GDM1 (cell line): ENCODE data around the gene OLA1.

Source experiments
- DNase-seq: peaks from one replicate; lab custom pipeline; 2025; lab: John Stamatoyannopoulos, UW

OLA1 gene

DNA sequence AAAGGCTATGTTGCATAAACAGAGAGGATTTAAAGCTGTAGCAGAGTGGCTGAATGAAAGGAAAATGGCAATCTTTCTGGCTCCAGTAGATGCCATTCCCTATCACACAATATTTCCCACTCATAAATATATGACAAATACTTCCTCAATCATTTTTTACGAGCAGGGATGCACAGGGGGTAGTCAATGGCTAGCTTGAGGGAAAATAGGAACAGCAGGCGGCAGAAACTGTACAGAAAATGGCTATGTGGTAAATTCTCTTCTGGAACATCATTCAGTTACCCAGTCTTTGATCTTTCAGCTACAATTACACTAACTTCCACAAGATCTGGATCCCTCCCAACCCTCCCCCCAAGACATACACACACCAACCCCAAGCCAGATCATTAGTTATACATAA, 127.2 kb downstream of the OLA1 start:
- DNase-seq: no peak

DNA sequence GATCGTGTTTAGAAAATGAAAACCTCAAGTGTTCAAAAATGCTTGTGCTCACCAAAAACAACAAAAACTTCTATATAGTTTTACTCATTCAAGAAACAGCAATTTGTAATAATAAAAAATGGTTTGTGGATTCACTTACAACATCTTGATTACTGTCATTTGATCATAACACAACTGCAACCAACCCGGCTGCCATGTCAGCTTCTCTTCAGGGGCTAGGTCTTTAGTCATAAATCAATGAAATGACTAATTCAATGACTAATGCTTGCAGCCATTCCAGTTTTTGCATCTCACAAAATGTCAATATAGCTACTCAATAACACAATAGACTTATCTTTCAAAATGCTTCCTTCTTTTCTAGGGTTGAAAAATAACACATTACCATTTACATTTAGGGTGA, 128.0 kb downstream of the OLA1 start:
- DNase-seq: no peak

DNA sequence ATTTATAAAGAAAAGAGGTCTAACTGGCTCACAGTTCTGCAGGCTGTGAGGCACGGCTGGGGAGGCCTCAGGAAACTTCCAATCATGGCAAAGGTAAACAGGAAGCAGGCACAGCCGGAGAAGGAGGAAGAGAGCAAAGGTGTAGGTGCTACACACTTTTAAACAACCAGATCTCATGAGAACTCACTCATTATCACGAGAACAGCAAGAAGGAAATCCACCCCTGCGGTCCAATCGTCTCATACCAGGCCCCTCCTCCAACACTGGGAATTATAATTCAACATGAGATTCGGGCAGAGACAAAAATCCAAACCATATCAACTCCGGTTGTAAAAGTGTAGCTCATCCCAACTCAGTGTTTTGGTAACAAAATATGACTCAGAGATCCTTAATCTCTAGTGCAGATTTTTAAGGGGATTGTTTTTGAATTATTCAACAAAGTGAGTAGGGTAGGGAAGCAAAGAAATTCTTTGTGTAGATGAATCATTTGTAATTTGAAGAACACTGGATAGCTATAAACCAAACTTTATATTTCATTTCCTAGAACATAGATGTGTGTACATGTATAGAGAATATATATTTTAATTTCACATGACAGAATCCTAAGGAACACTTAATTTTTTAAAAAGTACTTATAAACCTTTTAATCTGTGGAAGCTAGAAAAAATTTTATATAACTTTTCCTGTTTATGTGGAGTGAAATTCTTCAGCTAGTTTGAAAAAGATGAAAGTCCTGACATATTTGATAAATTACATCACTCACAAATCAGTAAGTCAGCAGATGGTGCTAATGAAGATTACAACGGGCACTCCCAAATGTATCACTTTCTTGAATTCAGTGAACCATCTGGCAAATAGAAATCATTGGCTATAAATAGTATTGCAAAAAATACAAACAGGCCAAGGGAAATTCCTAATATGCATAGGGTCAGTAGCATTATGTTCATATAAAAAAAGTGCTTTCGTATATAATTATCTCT, 130.1 kb downstream of the OLA1 start:
- no peak for DNase-seq

DNA sequence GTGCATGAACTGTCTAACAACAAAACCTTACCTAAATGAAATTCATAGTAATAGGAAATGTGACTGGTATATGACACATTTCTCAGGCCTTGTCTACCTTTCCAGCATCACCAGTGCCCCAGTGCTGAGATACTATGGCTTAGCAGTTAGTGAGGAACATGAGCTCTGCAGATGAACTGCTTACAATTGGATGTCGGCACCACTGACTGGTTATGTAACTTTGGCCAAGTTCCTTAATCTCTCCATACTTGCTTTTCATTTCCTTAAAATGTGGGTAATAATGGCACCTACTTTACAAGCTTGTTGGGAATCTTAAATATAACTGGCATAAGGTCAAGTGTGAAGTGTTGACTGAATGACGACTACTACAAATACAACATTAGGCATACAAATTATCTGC, 136.3 kb downstream of the OLA1 start:
- no peak for DNase-seq

DNA sequence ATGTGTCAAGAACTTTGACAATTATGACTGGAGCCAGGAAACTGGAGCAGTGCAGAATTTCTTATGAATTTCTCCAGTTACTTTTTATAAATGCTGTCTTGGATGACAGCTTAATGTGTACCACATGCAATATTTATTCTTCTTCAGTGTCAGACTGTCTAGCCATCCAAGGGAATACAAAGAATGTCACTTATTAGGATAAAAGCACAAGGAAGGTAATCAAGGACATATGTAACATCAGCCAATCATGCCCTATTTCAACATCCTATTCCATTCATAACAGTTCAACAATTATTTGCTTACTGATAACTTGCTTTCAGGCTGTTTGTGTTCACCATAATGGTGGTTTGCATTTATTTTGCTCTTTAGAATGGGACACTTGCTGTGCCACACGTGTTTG, 139.8 kb downstream of the OLA1 start:
- no peak for DNase-seq

DNA sequence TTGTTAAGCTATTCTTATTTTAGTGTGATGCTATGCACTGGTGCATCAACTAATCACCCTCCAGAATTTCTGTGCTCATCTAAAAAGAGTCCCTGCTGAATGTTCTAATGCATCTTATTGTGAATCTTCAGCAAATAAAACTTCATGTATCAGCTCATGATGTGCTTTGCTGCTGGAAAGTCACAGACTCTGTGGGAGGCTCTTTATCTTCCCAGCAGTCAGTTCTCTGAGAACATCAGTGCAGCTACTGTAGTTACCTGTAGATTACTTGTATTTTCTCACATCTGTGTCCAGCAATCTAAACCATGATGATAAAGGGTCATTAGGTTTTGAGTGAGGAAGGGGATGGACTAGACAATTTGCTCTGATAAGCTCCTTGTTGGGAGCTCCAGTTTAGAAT, 141.6 kb downstream of the OLA1 start:
- no peak for DNase-seq

DNA sequence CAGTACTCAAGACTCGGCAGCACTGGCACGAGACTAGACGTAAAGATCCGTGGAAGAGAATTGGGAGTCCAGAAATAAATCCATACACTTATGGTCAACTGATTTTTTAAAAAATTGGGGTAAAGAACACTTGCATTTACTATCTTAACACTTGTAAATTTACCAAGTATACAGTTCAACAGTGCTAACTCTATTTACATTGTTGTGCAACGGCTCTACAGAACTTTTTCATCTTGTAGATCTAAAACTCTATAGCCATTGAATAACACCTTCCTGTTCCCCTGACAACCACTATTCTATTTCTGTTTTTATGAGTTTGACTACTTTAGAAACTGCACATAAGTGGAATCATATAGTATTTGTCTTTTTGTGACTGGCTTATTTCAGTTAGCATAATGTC, 153.8 kb downstream of the OLA1 start:
- DNase-seq: no peak

DNA sequence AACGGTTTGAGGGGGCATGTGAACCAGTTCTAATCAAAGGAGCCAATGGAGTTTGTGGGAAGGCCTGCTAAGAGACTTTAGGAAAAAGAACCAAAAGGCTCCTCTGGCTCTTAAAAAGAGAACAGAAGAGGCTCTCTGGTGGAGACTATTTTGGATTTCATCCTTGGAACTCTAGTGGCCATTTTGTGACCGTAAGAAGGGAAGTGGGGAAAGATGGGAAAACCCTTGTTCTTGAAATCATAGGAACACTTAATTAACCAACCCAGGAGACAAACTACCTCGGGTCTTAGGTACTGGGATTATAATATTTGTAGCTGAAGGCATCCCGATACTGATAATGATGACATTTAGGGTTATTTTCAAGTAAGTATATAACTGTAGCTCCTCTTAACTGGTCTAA, 157.9 kb downstream of the OLA1 start:
- DNase-seq: no peak

DNA sequence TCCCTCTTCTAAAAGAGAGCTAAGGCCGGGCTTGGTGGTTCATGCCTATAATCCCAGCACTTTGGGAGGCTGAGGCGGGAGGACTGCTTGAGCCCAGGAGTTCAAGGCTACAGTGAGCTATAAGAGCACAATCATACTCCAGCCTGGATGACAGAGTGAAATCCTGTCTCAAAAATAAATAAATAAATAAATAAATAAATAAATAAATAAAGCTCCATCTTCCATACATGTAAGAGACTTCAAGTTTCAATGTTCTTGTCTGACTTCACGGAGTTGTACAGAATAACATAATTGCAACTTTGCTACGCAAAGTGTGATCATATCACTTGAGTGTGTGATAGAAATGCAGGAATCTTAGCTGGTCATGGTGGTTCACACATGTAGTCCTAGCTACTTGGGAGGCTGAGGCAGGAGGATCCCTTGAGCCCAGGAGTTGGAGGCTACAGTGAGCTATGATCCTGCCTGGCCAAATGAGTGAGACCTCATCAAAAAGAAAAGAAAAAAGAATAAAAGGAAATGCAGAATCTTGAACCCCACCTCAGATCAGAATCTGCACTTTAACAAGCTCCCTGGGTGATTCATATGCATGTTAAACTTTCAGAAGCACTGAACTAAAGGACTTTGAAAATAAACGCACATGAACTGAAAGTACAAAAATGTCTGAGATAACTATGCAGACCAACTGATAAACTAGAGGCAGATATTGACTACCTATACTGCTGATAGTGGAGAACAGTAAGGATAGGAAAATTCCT, 159.4 kb downstream of the OLA1 start:
- no peak for DNase-seq

DNA sequence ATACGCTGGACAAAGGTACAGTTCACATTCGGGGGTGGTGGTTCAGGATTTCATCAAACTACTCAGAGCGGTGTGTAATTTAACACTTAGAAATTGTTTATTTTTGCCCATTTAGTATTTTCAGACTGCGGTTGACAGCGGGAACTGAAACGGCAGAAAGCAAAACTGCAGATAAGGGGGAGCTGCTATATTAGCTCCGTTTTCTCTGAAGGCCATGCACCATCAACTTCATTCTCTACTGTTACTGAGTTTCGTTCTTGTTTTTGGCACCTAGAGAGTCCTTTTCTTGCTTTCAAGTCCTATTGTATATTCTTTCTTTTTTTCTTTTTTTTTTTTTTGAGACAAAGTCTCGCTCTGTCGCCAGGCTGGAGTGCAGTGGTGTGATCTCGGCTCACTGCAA, 161.6 kb downstream of the OLA1 start:
- no peak for DNase-seq

DNA sequence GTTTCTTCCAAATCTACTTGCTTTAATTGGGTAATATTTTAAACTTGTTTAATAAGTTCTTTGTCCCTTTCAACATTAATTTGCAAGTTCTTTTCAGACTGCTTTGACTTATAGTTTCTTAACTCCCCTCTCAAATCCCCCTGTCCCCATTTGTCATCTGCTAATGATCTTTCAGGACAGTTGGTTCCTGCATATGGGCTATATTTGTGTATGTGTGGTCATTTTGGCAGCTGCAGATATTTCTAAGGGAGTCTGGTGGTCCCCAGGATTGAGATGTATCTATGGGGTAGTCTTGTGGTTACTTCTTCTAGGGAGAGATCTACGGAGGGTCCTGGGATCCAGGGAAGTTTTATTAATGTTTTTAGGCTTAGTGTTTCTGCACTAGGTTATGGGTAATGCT, 162.6 kb downstream of the OLA1 start:
- no peak for DNase-seq

DNA sequence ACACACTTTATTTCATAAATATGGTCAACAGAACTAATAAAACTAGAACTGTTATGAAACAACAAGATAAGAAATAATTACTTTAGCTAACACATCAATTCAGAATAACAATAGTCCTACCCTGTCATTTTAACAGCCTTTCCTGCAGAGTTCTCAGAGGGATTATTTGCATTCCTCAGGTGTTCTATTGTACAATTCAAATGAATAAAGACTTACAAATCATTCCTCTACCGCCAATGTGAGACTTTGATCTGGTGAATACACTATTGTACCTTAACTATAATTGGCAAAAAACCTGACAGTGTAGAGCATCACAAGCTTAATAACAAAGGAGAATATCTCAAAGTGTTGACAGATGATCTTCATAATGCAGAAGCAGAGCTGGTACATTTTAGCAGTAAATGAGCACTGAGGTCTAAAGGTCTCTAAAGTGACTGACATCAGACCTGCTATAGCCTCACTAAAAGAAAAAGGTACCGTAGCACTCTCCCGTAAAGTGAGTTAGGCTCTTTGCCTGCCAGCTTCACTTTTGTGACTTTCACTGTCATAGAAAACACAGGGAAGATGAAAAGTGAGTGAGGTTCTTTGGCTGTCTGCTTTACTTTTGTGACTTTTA, 164.4 kb downstream of the OLA1 start:
- no peak for DNase-seq

DNA sequence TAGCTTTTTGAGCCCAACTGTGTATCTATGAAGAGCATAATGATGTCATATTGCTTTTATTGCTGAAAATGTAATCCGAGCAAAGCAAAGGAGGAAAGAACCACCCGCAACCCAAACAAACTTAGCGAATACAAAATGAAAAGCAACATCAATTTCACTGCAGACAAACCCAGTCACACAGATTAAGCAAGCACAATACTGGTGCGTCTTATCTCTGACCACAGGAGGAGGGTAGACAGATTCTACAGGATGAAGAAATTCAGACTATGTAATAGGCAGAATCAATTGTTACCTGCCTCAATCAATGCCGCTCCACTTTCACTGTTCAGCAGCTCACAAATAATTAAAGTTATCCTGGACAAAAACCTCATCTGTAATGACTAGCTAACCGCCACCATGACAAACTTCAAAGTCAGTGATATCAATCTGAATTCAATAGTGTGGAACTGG, 167.6 kb downstream of the OLA1 start:
- DNase-seq: no peak

DNA sequence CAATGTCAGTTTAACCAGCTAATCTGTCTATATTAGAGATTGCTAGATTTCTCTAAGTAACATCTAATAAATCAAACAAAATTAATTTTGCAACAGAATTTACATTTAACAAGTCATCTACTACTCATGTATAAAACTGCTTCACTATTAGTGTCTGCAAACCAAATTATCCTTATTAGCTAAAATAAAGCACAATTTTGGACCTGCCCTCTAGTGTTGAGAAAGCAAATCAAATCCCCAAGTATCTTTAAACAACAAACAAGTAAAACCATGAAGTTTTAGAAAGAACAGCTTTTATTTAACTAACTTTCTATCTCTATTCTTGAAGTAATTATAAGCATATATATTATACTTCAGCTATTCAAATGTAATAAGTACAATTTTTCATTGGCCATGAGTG, 170.1 kb downstream of the OLA1 start:
- DNase-seq: no peak

DNA sequence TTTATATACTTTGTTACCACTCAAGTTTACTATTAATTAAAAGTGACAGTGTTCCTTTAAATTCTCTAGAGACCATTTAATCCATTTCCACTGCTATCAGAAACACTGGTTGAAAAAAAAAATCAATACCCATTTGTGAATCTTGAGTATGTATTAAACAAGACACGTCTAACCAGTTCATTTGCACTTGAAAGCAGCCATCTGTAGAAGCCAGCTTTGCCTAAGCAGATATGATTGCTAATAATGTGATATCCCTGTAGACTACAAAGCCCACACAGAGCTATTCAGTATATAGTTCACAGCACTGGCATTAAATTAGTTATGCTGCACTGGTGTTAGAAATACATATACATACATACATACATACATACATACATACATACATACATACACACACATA, 171.4 kb downstream of the OLA1 start:
- no peak for DNase-seq

DNA sequence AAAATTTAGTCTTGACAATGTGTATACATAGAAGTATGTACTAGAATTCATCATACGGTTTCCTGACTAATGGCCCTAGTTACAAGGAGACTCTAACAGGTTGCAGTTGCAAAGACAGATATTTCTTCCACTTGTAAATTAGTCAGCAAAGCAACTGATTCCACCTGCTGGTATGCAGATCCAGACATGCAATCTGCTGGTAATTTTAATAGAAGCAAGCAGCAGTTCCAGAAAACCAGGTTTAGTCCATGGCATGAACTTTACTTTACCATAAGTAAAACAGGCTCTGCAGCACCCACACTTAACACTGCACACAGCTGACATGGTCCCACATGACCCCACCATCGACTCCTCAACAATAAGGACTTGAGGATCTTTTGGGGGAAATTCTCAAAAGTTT, 172.3 kb downstream of the OLA1 start:
- DNase-seq: no peak

DNA sequence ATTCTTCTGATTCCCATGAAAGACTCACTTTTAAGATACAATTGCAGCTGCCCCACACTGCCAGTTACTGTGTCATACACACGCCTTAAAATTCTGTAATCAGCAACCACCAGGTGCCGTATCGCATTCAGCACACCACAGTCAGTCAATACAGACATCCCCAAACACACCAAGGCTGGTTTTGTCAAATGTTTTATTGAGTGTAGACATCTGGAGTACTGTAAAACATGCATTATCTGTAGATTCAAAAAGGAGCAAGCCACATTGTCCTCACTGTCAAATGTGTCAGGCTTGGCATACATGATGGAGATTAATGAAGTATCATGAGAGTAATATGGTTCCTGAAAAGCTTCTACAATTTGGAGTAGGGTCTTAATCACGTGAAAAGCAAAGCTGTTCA, 173.5 kb downstream of the OLA1 start:
- no peak for DNase-seq

DNA sequence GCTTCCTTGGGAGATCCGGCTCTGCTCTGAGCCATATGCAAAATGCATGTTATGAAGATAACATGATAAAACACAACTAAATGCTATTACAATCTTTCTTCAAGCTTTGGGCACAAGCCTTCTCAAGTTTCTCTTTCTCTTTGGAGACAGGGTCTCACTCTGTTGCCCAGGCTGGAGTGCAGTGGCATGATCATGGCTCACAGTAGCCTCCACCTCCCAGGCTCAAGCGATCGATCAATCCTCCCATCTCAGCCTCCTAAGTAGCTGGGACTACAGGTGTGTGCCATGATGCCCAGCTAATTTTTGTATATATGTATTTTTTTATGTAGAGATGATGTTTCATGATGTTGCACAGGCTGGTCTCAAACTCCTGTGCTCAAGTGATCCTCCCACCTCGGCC, 175.5 kb downstream of the OLA1 start:
- DNase-seq: no peak

DNA sequence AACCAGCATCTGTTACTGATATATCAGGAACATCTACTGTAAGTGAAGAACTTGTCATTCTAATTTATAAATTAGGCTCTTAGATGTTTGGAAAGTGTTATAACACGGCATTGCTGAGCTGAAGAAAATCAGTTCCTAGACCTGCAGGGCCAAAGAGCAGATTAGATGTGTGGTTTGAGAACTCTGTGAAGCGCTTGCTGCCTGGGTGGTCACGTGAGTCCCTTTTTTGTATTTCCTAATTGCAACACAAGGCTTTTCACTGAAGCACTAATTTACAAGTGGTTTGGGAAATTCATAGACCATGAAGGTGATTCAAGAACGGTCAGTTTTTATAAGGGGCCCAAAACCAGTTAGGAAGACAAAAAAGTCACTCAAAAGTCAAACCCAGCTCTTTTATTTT, 176.3 kb downstream of the OLA1 start:
- DNase-seq: no peak

DNA sequence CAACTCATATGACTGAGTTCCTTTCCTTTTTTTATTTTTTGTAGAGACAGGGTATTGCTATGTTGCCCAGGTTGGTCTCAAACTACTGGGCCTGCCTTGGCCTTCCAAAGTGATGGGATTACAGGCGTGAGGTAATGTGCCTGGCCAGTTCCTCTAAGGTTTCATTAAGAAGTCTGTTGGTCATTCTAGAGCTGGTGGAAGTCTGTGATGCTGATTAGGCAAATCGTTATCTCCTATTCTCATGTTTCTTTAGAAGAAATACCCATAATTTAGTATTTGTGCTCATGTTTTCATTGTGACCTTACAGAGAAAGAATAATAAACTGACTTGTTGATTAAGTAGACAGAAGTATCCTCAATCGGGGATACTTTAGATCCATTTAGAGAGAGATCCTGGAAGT, 177.0 kb downstream of the OLA1 start:
- DNase-seq: no peak

DNA sequence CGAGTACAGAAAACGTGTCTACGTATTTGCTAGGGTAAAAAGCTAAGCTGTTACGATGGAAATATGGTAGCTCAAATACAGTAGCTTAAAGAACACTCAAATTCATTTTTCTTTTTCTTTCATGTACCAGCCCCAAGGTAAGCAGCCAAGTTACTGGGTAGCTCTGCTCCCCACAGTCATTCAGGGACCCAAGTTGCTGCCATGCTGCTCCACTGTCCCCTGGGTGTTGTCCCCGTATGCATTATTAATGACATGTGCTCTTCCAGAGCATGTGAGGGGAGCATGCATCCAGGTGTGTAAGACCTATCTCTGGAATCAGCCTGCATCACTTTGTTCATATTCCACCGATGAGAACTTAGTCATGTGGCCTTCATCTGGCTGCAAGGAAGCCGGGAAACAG, 178.1 kb downstream of the OLA1 start:
- DNase-seq: no peak

DNA sequence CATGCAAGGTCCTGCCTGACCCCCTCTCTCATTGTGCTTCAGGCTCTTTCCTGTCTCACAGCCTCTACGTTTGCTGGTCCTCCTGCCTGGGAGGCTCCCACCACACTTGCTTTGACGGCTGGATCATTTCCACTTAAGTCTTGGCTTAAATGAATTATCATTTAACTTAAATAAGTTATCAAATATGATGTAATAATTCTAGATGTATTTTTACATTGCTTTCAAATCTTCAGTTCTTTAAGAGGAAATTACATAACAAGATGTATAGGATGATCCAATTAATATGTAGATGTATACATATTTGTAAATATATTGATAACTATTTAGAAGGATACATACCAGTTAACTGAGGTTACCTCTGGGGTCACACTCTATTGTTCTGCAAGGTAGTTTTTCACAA, 180.5 kb downstream of the OLA1 start:
- no peak for DNase-seq

DNA sequence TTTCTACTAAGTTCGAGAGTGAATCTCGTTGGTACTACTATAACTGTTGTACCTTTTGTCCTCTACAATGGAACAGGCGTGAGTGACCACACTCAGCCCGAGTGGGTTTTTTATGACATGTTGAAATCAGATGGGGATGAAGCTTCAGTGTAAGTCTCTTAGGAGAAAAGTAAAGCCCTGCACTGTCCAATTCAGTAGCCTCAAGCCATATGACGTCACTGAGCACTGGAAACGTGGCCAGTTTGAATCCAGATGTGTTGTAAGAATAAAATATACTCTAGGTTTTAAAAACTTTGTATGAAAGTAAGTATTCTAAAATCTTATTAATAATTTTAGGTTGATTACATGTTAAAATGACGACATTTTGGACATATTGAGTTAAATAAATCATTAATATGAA, 181.5 kb downstream of the OLA1 start:
- DNase-seq: no peak
